NCI-H2196 (cell line): Measurements from ENCODE around the gene CELF2.

ENCODE experiments used
- DNase-seq: peaks from one replicate; lab custom pipeline; 2025; ENCODE audit not compliant: unreplicated experiment; lab: John Stamatoyannopoulos, UW

The CELF2 gene

DNA sequence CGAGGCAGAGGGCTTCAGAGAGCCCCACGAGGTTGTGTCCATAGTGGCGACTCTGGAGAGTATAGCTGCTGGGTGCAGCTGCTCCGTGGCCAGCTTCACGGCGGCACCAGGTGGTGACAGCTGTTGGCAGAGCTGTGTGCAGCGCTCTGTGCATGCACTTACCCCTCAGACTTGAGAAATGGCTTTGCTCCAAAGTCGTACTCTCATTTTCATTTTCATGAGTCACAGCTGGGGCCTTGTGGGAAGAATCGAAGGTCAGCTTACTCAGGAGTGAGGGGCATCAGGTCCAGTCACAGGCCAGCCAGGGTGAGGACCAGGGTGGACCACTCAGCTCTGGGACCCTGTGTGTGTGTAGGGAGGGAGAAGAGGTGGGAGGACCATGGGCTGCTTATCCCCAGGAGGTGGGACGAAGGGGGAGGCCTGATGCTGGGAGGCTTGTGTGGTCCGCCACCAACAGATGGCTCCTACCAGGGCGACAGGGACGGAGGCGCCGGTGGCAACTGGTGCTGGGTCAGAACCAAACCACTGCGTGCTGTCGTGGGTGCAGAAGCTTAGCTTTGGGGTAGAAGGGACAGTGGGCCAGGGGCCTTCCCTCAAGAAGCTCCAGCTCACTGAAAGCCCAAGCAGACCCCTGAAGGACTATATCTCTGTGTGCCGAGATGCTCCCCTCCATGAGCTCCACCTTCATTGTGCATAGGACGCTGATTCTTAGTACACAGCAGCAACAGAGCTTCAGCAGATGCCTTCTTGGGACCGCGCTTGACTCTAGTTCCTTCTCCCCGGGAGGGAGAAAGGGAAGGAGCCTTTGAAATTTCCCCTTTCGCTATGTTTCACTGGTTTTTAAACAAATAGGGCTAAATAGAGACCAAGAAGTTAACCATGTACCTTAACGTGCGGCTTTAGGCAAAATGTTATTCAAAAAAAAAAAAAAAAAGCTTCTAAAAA, 225.0 kb downstream of the CELF2 start:
- no peak for DNase-seq

DNA sequence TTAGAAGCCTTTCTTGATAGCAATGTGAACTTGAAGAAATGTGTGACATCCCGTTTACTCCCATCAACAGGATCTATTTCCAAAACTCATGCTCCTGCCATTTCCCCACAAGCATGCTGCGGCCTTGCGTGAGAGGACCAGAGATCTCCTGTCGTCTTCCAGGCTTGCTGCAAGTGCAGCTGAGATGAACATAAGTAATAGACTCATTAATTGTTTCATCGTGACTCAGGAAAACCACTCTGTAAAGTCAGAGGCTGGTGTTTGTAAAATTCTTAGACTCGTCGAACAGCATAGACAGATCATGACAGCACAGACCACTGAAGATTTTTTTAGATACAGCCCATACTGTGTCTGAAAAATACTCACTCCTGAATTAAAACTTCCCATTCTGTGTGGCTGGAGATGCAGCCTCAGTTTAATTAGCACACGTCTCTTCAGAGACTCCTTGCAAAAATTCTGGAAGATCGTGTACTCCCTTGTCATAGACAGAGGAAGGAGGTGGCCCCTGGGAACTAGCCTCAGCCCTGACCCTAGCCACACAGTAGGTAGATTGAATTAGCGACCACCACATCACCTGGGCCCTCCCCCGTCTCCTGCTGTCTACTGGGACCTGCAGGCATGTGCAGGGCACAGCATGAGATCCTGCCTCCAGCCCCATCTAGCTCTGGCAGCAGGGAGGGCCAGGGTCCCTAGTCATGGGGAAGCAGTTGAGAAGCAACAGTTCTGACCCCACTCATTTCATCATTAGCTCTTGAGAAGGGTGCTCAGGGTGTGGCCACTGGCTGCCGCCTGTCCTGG, 226.0 kb downstream of the CELF2 start:
- DNase-seq = no peak

DNA sequence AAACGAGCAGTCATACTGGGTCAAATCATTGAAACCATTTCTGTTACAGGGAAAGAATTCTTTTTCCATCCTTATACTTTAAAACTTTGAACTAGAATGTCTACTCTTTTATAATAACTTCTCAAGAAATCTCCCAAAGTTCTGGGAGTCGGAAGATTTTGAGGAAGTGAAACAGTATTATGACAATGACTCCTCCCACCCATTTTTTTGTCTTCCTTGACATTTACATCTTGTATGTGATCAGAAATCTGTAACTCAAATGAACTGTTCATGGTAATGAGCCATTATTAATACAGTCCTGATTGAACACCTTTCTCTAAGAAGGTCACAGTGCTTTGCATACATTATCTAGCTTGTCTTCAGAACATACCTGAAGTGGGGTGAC, 227.4 kb downstream of the CELF2 start:
- no peak for DNase-seq

DNA sequence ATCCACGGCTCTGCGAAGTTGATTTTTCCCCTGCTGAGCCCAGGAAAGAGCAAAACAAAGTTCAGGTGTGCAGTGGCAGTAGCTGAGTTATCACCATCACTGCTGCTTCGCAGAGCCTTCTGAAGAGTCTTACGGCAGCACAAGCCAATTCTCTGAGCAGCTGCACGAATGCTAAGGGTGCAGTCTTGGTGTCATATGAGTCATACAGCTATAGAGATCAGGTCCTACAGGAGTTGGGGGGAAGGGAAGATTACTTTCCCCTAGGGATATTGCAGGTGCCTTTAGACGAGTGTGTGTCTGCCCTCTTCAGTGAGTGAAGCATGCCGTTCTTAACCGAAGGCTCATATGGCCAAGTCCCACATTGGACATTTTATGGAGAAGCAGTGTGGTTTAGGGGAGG, 227.8 kb downstream of the CELF2 start:
- DNase-seq = no peak

DNA sequence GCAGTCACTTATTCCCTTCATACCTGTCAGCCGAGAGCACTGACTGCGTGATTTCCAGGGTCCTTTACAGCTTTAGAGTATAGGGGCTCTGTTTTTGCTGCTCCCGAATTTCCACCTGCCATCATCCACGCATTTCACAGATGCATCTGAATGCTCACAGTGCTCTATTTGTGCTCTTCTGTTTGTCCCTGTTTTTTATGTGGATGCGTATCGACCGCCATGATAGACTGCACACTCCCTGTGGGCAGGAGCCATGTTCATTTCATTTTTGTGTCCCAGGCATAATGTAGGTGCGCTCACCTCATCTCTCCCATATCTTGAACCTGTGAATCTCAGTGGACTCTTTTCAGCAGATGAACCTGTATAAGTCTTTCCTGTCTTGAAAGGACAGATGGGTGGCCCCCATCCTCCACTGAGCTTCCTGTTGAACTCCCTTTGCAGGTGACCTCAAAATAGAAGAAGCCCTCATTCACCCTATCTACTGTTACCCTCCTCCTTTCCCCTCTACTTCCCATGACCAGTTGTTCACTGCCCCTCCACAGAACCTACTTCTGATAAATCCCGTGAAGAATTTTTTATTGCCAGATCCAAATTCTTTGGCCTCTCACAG, 228.4 kb downstream of the CELF2 start:
- no peak for DNase-seq

DNA sequence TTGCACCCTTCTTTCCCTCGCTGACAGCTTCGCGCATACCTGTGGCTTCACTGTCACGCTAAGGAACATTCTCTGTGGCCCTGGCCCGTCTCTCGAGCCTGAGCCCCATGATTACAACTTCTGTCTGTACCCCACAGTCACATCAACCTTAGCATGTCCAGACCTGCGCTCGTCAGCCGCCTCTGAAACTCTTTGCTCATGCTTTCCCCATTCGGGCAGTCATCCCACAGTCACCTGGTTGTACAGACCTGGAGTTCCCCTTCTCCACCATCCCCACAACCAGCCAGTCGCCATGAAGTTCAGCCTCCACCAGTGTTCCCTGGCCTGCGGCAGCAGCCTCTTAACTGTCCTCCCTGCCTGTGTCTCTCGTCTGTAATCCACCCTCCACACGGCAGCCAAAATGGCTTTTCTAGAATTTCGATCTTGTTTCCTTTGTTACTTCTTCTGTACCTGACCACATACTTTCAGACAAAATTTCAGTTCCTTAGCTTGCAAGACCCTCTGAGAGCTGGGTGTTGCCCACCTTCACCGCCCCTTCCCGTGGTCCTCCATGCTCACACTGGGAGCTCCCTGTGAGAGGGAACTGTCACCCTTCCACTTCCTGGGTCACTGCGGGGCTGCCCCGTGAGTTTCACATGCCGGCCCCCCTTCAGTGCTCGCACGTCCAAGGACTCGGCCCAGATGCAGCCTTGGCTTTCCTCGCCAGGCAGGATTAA, 229.2 kb downstream of the CELF2 start:
- no peak for DNase-seq

DNA sequence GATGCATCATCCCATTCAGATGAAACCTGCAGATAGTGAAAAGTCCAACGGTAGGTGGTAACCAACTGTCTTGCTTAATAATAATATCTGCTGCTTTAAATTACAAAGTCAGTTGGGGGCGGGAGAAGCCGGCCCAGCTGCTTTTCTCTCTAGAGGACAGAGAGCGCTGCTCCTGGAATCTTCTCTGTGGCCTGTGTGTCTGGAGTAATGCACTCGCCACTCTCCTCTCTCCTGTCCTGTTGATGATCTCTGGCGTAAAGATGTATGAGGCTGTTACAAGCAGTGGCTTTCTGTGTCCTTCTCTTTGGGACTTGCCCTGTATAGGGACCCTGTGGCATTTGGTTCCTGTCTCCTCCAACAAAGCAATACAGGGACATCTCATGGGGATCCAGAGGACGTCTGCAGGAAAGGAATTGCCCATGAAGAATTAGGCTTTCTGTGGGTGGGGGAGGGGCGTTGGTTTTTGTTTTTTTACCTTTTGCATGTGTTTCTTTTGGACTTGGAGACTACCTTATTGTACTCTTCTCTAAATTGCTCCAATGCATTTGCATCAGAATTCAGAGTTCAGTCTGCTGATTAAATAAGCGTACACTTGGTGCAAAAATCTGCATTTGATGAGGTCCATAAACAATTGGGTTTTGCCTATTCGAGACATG, 231.6 kb downstream of the CELF2 start:
- DNase-seq = no peak

DNA sequence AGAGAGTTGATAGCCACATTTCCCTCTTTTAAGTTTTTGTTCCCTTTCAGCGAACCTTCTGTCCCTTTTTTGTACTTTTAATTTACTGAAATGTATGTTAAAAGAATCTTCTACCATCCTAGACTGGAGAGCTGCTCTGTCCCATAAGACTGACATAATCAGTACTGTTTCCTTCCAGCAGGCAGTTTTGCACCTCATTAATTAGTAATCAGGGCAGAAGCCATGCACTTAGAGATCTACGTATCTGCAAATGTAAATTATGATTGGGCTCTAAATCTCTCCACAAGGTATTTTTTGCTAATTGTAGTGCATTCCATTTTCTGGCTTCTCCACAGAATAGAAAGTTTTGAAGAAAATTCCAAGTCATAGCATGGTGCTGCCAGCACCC, 232.1 kb downstream of the CELF2 start:
- DNase-seq = no peak

DNA sequence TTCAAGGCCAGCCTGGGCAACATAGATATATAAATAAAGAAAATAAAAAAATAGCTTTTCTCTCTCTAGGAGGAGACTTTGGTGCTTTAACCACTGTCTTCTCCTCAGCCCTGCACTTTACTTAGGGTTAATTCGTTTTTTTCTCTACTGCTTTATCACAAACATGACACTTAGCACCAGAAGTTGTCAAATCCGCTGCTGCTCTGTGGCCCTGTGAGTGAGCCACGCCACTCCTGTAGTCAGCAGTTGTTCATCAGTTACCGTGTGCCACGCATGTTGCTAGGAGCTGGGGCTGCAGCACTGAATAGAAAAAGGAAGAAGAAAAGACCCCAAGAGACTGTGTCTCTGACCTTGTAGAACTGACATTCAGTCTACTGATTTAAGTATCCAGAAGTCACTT, 232.6 kb downstream of the CELF2 start:
- no peak for DNase-seq

DNA sequence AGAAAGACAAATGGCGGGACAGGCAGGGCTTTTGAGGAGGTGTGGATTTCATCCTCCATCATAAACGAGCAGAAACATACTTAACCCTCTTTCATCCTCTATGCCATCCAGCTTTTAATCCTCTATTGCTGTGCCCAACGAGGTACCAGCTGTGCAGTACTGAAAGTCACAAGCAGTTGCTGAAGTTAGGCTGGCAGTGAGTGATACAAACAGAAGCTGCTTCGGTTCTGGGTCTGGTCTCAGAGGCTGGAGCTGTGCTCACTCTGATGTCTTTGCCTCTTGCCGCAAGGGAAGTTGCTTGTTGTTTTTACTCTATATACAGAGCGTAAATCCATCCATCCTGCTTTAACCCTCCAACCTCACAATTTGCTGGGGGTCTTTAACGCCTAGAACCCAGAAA, 235.2 kb downstream of the CELF2 start:
- DNase-seq = no peak

DNA sequence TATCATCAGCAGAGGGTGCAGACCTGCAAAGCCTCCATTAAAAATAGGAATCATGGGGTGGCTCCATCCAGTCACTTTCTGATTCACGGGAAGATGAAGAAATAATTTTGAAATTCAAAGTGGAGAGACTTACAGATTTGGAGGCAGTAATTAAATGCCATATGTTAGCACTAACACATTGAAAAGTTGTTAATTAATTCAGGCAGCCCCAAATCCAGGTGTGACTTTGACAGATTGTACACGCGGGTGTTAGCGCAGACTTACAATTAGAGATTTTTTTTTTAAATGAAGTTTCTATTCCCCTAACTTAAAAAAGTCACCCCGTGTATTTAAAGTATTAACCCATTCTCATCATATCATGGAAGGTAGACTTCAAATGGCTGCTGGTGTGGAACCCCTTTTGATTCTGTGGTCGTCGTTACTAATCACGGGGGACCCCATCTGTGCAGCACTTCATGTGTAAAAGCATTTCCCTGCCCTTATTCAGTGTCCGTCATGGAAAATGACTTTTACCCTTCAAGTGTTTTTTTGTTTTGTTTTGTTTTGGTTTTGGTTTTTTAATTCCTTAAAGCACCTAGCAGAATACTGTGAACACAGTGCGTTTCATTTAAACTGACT, 235.8 kb downstream of the CELF2 start:
- no peak for DNase-seq

DNA sequence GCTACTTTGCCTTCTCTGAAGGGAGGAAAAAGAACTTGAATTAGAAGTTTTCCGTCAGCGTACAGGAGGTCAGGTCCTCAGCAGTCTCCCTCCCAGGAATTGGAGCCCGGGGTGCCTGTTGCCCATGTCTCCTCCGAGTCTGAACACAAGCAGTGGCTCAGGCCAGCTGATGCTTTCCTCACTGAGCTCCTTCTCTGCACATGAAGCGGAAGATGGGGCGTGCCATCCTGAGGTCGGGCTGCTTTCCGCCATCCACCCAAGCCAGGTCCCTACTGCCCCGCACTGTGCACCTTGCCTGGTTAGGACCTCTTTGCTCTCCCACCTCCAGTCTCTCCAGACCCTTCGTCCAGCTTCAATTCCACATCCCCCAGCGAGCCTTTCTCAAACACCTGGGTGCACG, 237.5 kb downstream of the CELF2 start:
- DNase-seq = no peak

DNA sequence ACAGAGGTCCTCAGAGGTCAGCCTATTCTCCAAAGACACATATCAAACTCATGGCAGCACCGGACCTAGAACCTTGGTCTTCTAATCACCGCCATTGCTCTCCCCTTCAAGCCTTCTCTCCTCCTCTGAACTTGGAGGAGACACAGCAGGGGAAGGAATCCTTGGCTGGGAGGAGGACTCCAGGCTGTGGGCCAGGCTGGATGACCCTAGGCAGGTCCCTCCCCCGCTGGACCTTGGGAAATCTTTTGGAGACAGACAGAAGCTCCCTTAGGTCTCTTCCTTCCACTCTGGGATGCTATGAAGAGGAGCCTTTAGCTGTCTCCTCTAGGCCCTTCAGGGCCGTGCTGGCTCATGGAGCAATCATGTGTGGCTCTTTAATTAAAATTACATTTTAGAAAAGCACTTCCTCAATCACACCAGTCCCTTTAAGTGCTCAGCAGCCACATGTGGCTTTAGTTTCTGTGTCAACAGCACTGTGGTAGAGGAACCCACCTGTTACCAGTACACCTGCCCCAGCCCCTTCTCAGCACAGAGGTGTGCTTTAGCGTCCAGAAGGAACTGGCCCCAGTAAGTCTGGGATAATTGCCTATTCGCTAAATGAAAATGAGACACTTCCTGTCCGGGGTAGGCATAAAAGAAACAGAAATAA, 238.2 kb downstream of the CELF2 start:
- DNase-seq = no peak

DNA sequence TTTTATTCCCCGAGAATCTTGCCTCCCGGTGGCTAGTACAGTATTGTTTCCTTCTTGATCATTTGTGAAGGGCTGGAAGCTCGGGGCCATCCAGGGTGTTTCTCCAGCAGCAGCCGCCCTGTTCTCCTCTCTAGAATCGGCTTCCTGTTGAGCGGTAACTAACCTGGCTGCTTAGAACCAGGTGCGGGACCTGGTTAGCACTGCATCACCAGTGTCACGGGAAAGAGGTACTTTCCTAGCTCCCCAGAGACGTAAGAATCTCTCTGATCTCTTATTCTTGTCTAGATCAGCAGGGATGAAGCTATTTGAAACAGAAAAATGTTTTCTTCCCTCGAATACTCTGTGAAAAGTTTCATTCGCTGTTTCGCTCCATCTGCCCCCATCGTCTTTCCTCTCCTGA, 239.2 kb downstream of the CELF2 start:
- no peak for DNase-seq

DNA sequence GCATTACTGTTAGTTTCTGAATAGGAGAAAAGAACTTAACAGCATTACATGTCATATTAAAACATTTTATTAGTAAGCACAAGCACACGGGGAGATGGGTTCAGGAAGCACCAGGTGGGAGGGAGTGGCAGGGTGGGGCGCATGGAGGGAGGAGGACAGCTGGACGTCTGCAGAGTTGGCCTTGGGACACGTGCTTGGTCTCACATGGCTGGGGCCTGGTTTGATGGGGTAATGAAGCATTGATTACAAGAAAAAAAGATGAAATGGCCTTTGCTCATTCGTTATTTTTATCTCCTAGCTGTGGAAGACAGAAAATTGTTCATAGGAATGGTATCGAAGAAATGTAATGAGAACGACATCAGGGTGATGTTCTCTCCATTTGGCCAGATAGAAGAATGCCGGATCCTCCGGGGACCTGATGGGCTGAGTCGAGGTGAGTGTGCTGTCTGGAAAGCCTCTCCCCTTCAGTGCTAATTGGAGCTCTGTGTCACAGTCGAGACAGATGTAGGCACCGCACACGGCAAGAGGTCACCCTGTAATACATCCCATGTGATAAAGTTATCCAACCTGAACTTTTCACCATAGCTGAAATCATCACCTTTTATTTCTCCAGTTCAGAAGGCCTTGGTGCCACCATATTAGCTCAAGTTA, 239.9 kb downstream of the CELF2 start:
- no peak for DNase-seq

DNA sequence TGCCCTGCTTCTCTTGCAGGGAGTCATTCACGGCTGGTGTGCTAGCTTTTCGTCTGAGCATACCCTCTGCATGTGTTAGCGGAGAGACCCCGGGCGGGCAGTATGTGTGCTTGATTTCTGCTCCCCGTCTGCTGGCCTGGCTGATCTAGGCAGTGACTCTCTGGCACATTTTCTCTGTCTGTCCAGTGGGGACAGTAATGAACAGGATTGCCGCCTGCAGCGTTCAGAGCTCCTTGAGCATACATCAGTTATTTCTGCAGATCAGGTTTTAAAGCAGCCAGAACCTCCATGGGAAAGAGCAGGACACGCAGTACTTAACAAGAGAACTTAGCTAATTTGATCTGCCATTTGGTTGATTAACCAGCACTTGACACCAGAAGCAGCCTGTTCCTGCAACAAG, 242.5 kb downstream of the CELF2 start:
- DNase-seq = no peak

DNA sequence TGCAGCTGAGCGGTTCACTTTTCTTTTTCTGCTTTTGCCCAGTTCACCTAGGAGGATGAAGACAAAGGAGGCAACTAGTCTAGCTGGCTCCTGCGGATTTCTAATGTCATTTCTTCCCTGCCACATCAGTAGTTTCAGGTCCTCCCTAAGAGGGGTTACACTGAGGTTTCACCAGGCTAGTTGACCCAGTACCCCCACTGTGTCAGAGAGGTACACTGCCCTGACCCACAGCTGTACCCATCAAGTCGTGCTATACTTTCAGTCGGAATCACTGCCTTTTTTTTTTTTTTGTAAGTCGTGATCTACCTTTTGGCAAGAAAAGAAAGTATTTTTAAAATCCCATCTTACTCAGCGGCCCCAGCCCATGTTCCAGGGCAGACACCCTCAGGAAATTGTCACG, 243.5 kb downstream of the CELF2 start:
- no peak for DNase-seq

DNA sequence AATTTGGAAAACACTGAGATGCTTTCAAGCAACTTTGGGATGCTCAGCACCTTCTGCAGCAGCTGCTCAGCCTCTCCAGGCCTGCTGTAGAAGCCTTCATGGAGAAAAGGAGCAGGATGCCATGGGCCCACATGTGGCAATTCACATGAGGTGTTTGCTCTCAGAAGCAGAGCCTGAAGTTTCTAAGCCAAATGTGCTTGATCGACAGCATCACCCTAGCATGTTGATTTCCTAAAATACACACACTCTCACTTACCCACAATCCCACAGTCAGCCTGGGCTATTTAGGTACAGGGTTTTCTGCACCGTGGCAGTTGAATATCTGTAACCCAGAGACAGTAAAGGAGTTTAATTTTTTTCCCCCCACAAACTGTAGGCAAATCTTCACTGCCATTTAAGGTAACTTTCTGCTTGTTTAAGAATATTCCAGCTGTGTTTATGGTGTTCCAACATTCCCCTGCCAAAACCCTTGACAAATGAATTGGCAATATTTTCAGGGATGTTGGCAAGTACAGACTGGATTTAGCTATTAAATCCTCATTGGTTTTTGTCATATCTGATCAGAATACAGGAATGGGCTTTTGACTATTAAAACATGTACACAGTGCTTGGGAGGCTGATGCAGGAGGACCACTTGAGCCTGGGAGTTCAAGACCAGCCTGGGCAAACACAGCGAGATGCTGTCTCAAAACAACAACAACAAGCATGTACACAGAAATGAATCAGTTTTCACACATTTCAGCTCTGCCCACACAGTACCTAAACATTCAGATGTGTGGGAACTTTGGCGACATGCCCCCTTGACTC, 244.2 kb downstream of the CELF2 start:
- no peak for DNase-seq
